ENCODE results near the gene SH3PXD2B.
"Not testable (repeated sequence)": the region's sequence is repeated elsewhere in the genome, so short reads cannot be mapped to it uniquely, and the experiment has no call there.

The SH3PXD2B gene

DNA sequence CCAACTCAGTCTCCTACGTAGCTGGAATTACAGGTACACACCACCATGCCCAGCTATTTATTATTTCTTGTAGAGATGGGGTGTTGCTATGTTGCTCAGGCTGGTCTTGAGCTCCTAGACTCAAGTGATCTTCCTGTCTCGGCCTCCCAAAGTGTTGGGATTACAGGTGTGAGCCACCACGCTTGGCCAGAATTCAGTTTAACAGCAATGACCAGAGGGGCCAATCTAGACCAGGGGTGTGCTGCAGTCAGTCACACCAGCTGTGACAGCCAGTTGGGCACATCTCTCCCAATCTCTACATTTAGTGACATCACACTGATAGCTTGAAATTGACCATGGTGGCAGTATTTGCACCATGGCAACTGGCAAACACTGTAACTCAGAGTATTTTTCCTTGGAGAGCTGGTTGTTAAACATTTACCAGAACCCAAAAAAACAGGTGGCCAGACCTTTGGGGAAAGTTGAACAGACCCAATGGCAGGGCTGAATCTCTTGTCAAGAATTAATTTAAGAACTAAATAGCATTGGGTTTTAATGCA, 103.0 kb downstream of the SH3PXD2B start:
- DNase-seq (ENCODE audit: low spot score): no peak
- TF ChIP-seq, protein P1, sequence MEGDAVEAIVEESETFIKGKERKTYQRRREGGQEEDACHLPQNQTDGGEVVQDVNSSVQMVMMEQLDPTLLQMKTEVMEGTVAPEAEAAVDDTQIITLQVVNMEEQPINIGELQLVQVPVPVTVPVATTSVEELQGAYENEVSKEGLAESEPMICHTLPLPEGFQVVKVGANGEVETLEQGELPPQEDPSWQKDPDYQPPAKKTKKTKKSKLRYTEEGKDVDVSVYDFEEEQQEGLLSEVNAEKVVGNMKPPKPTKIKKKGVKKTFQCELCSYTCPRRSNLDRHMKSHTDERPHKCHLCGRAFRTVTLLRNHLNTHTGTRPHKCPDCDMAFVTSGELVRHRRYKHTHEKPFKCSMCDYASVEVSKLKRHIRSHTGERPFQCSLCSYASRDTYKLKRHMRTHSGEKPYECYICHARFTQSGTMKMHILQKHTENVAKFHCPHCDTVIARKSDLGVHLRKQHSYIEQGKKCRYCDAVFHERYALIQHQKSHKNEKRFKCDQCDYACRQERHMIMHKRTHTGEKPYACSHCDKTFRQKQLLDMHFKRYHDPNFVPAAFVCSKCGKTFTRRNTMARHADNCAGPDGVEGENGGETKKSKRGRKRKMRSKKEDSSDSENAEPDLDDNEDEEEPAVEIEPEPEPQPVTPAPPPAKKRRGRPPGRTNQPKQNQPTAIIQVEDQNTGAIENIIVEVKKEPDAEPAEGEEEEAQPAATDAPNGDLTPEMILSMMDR (conservative IDR thresholded peaks at IDR 0.05; ENCODE audit: low read depth): no peak
- ChIA-PET CTCF (no interaction called here), POLR2A (ENCODE audit: low non-redundant PET) (no interaction called here)
- no peak overlapping the region for H3K27ac ChIP-seq

DNA sequence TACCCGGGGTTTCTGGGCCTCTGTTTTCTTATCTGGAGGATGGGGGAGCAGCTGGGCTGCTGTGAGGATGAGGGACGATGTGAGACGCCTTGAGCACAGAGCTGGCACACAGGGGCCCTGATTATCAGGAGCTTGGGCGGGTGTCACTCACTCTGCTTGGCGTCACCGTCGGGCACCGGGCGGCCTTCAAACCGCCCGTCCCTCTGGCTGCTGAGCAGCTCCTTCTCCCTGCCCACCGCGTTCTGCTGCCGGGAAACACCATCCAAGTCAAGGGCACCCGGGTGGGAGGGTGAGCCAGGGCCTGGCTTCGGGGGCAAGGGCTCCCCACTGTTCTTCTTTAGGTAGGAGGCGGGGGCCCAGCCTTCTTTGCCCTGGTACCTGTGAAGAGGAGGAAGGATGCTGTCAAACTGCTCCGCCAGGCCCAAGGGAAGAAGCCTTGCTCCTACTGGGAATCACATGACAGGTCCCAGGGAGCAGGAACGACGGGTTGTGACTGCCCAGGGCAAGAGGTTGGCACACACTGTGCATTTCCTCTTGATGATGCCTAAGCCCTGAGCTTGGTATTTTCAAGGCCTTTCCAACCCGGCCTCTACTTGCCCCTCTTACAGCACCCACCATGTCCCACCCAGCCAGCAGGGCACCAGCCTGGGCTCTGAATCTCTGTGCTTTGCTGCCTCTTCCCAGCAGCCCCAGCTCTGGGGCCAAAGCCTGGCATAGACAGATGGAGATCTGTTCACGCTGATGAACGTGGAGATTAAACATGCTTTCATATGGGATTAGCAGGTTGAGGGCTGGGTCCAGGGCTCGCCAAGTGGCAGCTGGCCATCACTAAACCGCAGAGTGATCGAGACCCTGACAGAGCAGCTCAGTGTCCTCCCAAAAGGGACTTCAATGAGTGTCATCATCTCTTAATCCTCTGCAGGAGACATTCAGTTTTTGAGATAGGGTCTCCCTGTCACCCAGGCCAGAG, 103.8 kb downstream of the SH3PXD2B start:
- TF ChIP-seq, protein P1 (conservative IDR thresholded peaks at IDR 0.05; ENCODE audit: low read depth): no peak
- POLR2A ChIA-PET (ENCODE audit: low non-redundant PET): no interaction called here
- DNase-seq (ENCODE audit: low spot score): no peak
- CTCF ChIA-PET: interaction anchor here (0.7 to 0.8 kb wide), 2 partner anchors 86 to 357 kb away, joined by 3 to 10 read pairs; no protein-coding TSS in a partner anchor
- no peak overlapping the region for H3K27ac ChIP-seq

DNA sequence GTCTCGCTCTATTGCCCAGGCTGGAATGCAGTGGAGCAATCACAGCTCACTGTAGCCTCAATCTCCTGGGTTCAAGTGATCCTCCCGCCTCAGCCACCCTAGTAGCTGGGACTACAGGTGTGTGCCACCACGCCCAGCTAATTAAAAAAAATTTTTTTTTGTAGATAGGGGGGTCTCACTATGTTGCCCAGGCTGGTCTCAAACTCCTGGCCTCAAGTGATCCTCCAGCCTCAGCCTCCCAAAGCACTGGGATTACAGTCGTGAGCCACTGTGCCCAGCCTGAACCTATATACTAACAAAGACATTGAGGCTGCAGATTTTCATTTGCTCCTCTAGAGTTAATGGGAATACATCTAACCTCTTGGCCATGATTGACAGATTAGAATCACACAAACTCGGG, 105.6 kb downstream of the SH3PXD2B start:
- CTCF ChIA-PET: interaction anchor here (1.4 kb wide), 1 partner anchor 15 kb away, joined by 4 read pairs; no protein-coding TSS in a partner anchor
- POLR2A ChIA-PET (ENCODE audit: low non-redundant PET): interaction anchor here (0.5 kb wide), 1 partner anchor 45 kb away, joined by 4 read pairs; no protein-coding TSS in a partner anchor
- not testable (repeated sequence) for H3K27ac ChIP-seq; DNase-seq (ENCODE audit: low spot score)

DNA sequence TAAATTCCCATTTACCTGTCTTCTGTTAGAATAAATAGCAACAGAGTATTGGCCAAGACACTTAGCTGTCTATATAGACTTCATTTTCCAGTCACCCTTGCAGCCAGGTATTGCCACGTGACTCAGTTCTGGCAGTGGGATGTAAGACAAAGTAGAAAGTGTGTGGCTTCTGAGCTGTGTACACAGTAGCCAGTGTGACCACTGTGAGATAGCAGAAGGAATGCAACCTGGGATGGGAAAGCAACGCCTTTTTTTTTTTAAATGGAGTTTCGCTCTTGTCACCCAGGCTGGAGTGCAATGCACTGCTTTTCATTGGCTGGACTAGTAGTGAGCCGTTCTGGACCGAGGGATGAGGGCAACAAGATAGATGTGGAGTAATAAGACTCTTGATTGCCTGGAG, 106.2 kb downstream of the SH3PXD2B start:
- DNase-seq (ENCODE audit: low spot score): no peak
- CTCF ChIA-PET: interaction anchor here (1.4 kb wide), 1 partner anchor 15 kb away, joined by 4 read pairs; no protein-coding TSS in a partner anchor
- POLR2A ChIA-PET (ENCODE audit: low non-redundant PET): interaction anchor here (0.5 kb wide), 1 partner anchor 45 kb away, joined by 4 read pairs; no protein-coding TSS in a partner anchor
- TF ChIP-seq, protein P1 (conservative IDR thresholded peaks at IDR 0.05; ENCODE audit: low read depth): no peak
- no peak overlapping the region for H3K27ac ChIP-seq

DNA sequence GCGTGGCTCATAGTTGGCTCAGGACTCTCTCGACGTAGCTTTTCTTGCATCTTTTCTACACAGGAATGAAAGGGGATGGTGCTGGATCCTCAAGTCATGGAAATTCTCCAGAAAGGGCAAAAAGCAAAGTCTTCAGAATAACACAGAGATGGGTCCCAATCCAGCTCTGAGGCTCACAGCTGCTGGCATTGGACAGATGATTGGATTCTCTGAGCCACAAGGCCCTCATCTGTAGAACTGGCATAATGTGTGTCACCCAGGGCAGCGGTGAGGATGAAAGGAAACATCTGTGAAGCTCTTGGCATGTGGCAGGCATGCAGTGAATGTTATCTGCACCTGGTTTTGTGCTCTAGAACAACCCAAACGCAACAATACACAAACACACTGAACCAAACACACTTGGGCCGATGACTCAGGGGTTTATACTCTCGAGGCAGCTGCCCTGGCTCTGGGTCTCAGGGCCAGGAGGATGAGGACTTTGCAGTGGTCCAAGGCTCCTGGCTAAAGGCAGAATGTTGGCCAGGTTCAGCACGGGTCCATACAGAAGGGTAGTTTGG, 106.8 kb downstream of the SH3PXD2B start:
- TF ChIP-seq, protein P1 (conservative IDR thresholded peaks at IDR 0.05; ENCODE audit: low read depth): no peak
- POLR2A ChIA-PET (ENCODE audit: low non-redundant PET): no interaction called here
- CTCF ChIA-PET: interaction anchor here (1.2 to 1.4 kb wide), 2 partner anchors 14 to 54 kb away, joined by 4 read pairs; no protein-coding TSS in a partner anchor

DNA sequence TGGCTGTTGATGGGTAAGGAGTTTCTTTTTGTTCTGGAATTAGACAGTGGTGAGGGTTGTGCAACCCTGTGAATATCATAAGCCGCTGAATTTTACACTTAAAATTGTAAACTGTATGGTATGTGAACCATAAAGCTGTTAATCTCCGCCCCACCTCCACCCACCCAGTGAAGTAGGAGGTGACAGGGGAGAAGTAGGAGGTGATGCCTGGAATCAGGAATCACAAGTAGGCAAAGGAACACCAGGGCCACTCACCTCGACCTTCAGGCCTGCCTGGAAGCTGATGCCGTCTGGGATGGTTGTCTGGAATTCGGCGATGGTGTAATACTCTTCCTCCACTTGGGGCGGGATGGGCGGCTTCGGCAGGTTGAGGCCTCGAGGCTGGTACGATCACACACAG, 108.4 kb downstream of the SH3PXD2B start:
- no peak for DNase-seq (ENCODE audit: low spot score)
- TF ChIP-seq, protein P1 (conservative IDR thresholded peaks at IDR 0.05; ENCODE audit: low read depth): no peak
- ChIA-PET CTCF (no interaction called here), POLR2A (ENCODE audit: low non-redundant PET) (no interaction called here)
- H3K27ac ChIP-seq: 0 out of 2 replicates have a peak overlapping the region, but pooled peaks have one; percentile 3

More for the DNA sequence above, 106.8 kb downstream of the SH3PXD2B start:
- H3K27ac ChIP-seq: no peak overlapping the region
- DNase-seq (ENCODE audit: low spot score): no peak

All from RWPE1 (cell line).